Frontal cortex (tissue), 4 donors: Measurements from ENCODE around the gene CSPG4. TPM values are rescaled to one million over a fixed set of nuclear protein-coding genes. Genes with fewer than 3 reads are reported as not detected.
"Not testable (repeated sequence)": the region's sequence is repeated elsewhere in the genome, so short reads cannot be mapped to it uniquely, and the experiment has no call there.

Source experiments
- DNase-seq, 2 donors: peaks; one replicate each; pipeline ENCODE4 v3.0.0; 2012; ENCODE audit warnings: low spot score in 2 of 2
- FAIRE-seq: peaks from 2 replicates; lab custom pipeline; 2012; peaks lifted over from hg19 to GRCh38; lab: Jason Lieb, UNC
- total RNA-seq: library from RNA; depleted of rRNA; stranded (reverse); fragments of >200 nt; gene quantifications from one replicate; pipeline ENCODE4 v1.2.3, GENCODE V29; 2014
- donor health status: control.
- donor health status: control.
- donor health status: control.

The CSPG4 gene
- total RNA-seq, 1 donor from 2014 or later: 4.5 TPM

- DNase-seq (no peak), FAIRE-seq (no peak)
Observed at GRCh38 chr15:75695634-75696310, 16.9 kb downstream of the CSPG4 start.

- DNase-seq (no peak), FAIRE-seq (no peak)
Observed at GRCh38 chr15:75695220-75695619, 17.4 kb downstream of the CSPG4 start.

DNA sequence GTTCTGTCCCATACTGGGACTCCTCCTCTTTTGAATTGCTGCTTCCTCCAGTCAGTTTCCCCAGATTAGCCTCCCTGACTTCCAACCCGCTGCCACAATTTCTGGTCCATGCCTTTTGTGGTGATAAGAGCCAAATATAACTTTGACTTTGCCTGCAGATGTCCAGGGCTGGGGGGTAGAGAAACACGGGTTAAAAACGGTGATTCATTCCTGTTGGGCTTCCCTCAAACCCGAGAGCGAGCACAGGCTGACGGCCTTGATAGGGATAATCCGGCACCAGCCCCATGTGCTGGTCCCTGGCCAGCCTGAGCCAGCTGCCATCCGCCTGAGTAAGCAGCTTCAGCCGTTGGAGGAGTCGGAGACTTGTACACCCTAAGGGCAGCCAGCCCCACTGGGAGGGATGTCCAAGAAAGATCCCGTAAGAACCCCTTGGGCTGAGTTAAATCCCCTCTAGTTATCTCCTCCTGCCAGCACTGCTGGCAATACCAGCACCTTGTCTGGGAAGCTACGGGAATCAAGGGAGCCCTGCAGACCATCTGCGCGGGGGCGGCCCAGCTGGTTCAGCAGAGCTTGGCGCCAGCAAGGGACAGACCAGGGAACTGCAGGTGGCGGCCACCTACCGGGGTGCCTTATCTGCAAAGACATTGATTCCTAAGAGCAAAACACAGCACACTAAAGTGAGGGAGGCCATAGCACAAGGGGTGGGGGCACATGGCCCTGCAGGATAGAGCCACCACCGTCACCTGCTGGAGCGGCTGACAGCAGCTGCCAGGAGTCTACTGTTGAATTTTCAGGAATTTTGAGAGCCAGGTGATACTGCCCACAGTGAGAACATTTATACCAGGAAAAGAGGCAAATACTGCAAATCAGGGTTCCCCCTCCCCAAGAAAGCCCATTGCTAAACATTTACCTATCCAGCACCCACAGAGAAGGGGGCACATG lies 18.1 kb downstream of the CSPG4 start:
- FAIRE-seq (no peak), DNase-seq (peak in 1 of 2 donors; percentile 71)

DNA sequence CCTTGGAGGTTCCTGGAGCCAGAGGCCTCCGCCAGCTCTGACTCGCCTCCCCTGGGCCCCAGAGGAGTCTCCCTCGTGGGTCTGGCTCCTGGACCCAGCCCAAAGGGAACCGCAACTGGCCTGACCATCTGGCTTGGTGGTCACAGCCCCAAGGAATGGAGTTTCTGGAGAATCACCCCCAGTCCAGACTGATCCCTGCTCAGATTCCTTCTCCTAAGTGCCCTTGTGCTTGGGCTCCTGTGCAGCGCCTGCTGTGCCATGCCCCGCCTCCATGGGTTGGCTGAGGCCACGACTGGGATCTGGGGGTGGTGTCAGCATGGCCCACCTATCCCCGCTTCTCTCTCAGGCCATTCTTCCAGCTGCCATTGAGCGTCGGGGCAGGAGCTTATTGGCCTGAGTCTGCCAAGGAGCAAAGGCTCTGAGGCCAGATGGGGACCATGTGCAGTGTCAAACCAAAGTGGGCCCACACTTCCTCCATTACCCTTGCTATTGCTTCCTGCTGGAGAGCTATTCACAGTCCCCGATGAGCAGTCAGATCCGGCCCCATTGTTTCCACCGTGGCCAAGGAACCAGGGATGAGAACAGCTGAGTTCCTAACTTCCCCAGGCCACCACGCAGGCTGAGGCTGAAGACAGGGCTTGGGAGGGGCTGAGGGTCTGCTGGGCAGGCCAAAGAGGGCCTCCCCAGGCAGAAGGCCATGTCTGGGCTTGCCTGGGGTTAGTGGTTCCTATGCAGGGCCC lies 19.0 kb downstream of the CSPG4 start:
- DNase-seq: no peak
- no peak for FAIRE-seq

GRCh38 chr15:75693028-75693427 lies 19.6 kb downstream of the CSPG4 start:
- not testable (repeated sequence) for DNase-seq, FAIRE-seq

GRCh38 chr15:75692311-75692710 lies 20.3 kb downstream of the CSPG4 start:
- DNase-seq, FAIRE-seq: not testable (repeated sequence)

- DNase-seq, FAIRE-seq: not testable (repeated sequence)
Observed at GRCh38 chr15:75689429-75689828, 23.2 kb downstream of the CSPG4 start.

DNA sequence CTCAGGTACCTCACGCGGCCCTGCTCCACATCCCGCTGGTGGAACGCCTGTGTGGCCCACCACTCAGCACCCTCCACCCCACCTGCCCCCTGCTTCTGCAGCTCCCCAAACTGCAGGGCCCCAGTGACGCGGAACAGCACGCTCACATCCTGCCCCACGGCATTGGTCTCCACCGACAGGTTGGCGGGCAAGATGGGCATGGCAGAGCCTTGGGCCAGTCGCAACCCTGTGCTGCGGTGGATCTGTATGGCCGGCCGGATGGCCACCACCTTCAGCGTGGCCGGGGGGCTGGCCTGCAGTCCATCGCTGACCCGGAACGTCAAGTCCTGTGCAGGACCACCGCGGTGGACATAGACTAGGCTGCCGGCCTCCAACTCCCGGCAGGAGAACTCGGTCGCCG lies 23.8 kb downstream of the CSPG4 start:
- no peak for DNase-seq
- FAIRE-seq: no peak

GRCh38 chr15:75688278-75688557 lies 24.4 kb downstream of the CSPG4 start:
- FAIRE-seq: no peak
- no peak for DNase-seq

DNA sequence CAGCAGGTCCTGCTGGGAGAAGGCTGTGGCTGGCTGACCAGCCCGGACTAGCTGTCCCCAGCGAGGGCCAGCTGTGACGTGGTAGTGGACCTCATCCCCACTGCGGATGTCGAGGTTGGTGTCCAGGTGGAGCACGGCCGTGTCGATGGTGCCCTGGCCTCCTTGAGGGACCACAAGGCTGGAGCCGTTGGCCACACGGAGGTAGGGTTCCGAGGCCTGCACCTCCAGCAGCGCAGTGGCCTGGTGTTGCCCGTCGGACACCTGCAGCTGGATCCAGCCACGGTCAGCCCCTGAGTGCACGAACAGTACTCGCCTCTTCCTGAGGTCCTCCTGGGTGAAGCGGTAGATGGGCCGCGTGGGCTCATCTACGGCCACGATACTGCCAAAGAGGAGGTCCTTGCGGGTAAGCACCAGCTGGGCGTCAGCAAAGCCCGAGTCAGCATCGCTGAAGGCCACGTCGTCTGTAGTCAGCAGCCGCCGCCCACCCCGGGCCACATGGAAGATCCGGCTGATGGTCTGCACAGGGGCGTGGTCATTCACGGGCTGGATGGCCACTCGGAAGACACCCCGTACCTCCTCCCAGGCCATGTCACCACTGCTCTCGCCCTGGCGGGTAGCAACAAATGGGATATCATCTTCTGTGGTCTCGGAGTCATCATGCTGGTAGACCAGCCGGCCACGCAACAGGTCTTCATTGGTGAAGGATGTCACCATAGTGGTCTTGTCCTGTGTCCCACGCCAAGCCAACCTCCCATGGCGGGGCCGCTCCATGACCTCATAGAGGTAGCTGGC lies 25.0 kb downstream of the CSPG4 start:
- FAIRE-seq: no peak
- no peak for DNase-seq

- DNase-seq: peak in 1 of 2 donors; percentile 65
- FAIRE-seq: not testable (repeated sequence)
Observed at GRCh38 chr15:75686212-75686642, 26.4 kb downstream of the CSPG4 start.

DNA sequence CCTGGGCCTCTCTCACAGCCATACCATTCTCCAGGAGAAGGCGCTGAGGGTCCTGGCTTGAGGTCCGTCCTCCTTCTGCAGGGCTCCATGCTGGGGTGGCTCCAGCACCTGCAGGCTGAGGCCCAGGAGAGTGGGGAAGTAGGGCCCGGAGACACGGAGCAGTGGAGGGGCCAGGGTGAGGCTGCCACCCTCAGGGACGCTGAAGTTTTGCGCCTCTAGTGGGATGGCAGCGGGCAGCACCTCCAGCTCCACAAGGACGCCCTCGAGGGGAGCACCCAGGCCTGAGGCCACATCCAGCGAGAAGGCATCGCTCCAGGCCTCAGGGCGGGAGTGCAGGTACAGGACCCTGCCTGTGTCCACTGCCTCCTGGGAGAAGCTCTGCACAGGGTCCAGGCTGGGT lies 27.5 kb downstream of the CSPG4 start:
- no peak for DNase-seq
- no peak for FAIRE-seq

DNA sequence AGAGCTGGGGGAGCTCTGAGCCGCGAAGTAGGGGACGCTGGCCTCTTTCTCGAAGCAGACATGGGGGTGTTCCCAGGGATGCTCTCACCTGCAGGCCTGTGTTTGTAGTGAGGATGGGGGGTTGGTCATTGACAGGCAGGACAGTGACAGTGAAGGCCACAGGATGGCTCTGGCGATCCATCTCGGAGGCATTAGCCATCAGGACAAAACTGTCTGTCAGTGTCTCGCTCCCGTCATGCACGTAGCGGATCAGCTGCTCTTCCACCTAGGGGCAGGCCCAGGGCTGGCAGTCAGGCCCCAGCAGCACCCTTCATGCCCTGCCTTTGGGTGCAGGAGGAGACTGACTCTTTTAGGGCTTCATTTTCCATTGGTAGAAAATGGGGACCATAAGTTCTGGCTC lies 28.0 kb downstream of the CSPG4 start:
- no peak for FAIRE-seq
- no peak for DNase-seq

DNA sequence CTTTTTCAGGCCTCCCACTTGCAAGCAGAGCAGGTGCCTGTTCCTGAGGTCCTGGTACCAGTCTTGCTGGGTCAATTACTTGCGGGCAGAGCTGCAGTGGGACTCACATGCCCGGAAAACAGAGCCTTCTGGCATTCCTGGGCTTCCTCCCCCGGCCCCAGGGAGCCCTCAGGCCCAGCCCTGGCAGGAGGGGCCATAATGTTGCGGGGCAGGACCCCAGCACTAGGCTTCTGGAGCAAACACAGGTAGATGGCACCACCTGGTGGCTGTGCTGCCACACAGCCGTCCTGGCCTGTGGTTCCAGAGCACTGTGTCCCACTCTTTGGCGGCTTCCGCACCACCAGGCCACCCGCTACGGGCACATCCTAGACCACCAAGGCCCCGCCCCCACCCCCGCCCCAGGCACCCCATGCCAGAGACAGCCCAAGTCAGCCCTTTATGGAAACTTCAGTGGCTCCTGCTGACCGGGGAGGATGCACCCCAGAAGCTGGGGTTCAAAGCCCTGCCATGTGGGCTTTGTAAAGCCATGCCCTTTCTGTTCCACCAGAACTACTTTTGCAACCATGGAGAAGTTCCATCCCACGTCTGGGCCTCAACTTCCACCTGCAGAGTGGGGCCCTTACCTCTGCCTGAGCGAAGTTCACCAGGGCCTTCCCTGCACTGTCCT lies 28.9 kb downstream of the CSPG4 start:
- DNase-seq: peak; percentile 76 to 87
- FAIRE-seq: not testable (repeated sequence)

- DNase-seq (no peak), FAIRE-seq (no peak)
Observed at GRCh38 chr15:75682181-75683135, 30.2 kb downstream of the CSPG4 start.

- no peak for DNase-seq
Observed at GRCh38 chr15:75680007-75680789, 32.5 kb downstream of the CSPG4 start.

GRCh38 chr15:75678324-75678690 lies 34.3 kb downstream of the CSPG4 start:
- DNase-seq, FAIRE-seq: not testable (repeated sequence)

More at GRCh38 chr15:75680007-75680789, 32.5 kb downstream of the CSPG4 start:
- no peak for FAIRE-seq
